GM18511 (cell line): Measurements from ENCODE around the gene IL18RAP.

Experiments
- ATAC-seq: cut with Tn5 transposase; IDR thresholded peaks from one replicate; pipeline ENCODE4 v1.9.1; 2021; ENCODE audit warnings: mild to moderate bottlenecking, moderate library complexity; ENCODE audit not compliant: unreplicated experiment

The IL18RAP gene

DNA sequence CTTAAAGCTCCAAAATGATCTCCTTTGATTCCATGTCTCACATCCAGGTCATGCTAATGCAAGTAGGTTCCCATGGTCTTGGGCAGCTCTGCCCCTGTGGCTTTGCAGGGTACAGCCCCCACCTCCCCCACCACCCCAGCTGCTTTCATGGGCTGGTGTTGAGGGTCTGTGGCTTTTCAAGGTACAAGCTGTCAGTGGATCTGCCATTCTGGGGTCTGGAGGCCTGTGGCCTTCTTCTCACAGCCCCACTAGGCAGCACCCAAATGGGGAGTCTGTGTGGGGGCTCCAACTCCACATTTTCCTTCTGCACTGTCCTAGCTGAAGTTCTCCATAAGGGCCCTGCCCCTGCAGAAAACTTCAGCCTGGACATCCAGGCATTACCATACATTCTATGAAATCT, 69.0 kb downstream of the IL18RAP start:
- ATAC-seq, result no peak

DNA sequence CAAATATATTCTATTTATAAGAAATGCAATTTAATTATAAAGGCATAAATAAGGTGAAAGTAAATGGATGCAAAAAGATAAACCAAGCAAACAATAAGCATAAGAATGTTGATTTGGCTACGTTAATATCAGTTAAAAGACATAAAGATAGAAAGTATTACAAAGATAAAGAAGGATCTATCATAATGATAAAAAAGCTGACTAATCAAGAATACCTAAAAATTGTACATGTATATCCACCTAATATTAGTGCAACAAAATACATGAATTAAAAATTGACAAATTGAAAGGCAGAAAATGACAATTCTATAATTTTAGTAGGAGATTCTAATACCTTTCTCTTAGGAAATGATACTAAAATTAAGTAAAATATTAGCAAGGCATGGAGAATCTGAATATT, 71.6 kb downstream of the IL18RAP start:
- ATAC-seq, result no peak

DNA sequence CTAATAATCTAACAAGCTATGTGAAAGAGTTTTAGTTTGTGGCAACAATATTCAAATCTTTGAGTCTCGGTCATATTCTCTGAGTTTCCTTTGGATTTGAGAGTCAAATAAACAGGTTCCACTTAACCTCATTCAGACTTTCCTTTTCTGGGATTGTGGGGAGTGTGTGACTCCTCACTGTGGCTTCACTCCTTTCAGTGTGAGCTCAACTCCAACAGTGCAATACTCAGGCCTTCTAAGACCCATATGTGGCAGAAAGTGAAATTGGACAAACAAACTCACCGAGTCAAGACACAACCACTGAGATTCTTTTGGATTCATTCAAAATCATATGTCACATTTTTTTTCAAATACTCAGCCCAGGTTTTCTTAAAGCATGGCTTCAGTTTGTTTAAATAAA, 75.5 kb downstream of the IL18RAP start:
- ATAC-seq, result no peak

DNA sequence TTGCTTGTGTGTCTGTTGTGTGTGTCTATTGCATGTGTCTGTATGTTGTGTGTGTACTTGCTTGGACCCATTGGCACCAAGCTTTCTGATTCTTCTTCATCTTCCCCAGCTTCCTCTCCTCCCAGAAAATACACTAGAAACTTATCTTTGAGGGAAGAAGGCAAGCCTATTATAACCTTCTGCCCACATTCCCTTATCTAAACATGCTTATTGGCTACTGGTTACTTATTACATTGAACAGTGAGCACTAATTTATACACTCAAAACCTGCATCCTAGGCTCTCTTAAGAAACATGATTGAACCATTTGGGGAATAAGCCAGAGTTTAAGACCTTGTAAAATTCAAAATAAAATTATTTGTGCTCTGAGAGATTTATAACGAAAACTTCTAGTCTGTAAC, 76.6 kb downstream of the IL18RAP start:
- no peak for ATAC-seq
